Uterus (tissue), 2 donors: ENCODE measurements around the gene PFN2.

ENCODE experiments used
- CTCF ChIP-seq, 4 experiments: fragments of 200-600 bp in 2 of 4; fragments of 450-650 bp in 2 of 4; sonication (generic) in 2 of 4; IDR thresholded peaks; one replicate each; pipeline ENCODE4 v1.5.1; 2016 to 2019; ENCODE audit warnings: antibody characterized with exemption in 4 of 4, mild to moderate bottlenecking in 2 of 4, moderate library complexity in 1 of 4
- POLR2A ChIP-seq, 2 donors: fragments of 450-650 bp; IDR thresholded peaks; one replicate each; pipeline ENCODE4 v1.6.1; 2016; ENCODE audit warnings: antibody characterized with exemption in 2 of 2, mild to moderate bottlenecking in 1 of 2, moderate library complexity in 1 of 2

GRCh38 chr3:149917124-149917667 lies 53.5 kb downstream of the PFN2 start:
- no peak for TF ChIP-seq POLR2A (IDR thresholded peaks at IDR 0.05)
- TF ChIP-seq CTCF (IDR thresholded peaks at IDR 0.05): no peak
